Stimulated activated CD4-positive, alpha-beta T cell treated with anti-CD3 and anti-CD28 coated beads, TNF-alpha, amount 100 ng/mL, for 24 hours (primary cell): ENCODE measurements around the gene JSRP1.

Source experiments
- DNase-seq, 3 experiments: peaks; one replicate each; pipeline ENCODE4 v3.0.0-alpha.2; 2020; ENCODE audit warnings: low read depth in 3 of 3

The JSRP1 gene

DNA sequence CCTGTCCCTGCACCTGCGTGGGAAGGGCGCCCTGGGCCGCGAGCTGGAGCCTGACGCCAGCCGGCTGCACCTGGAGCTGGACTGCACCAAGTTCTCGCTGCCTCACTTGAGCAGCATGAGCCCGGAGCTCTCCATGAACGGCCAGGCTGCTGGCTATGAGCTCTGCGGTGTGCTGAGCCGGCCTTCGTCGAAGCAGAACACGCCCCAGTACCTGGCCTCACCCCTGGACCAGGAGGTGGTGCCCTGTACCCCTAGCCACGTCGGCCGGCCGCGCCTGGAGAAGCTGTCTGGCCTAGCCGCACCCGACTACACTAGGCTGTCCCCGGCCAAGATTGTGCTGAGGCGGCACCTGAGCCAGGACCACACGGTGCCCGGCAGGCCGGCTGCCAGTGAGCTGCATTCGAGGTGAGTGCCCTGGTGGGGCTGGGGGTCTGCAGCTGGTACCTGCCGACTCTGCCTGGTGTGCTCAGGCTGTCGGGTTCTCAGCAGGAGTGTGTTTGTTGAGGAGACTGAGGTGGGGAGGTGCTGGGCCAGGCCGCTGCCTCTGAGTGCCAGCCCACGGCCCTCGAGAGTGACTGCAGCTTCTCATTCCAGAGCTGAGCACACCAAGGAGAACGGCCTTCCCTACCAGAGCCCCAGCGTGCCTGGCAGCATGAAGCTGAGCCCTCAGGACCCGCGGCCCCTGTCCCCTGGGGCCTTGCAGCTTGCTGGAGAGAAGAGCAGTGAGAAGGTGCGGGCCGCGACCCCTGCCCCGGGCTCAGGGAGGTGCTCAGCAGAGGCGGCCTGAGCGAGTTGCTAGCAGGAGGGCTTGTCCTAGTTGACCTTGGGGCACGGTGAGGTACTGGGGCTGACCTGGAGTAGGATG is 39.6 kb downstream of the JSRP1 start:
- DNase-seq: no peak

DNA sequence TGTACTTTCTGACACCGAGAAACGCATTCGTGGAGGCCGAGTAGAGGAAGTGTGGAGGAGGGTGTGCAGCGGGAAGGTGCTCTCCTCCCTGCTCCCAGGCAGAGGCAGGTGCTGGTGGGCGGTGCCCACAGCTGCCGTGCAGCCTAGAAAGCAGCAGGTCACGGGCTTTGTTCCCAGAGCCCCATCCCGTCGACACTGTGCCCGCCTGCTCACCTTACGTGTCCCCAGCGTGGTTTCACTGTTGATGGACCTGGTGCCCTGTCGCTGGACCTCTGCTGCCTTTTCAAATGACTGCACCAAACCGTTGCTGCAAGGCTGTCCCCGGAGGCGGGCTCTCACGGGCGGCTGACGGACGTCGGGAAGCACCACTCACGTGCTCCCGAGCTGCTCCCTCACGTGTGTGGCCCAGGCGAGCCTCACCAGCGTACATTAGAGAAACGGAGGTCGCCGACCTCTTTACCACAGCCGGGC is 40.9 kb downstream of the JSRP1 start:
- DNase-seq: no peak

DNA sequence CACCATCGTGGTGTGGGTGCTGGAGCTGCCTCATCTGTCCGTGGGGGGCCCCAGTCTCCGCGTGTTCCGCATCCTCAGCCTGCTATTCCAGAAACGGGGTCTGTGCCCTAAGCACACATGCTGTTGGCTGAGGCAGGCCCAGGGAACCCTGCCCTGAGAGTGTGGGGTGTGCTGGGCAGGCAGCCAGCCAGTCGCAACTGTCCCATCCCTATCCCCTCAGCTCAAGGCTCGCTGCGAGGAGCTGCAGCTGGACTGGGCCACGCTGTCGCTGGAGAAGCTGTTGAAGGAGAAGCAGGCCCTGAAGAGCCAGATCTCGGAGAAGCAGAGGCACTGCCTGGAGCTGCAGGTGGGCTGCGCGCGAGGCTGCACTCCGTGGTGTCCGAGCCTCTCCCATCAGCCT is 42.0 kb downstream of the JSRP1 start:
- no peak for DNase-seq

DNA sequence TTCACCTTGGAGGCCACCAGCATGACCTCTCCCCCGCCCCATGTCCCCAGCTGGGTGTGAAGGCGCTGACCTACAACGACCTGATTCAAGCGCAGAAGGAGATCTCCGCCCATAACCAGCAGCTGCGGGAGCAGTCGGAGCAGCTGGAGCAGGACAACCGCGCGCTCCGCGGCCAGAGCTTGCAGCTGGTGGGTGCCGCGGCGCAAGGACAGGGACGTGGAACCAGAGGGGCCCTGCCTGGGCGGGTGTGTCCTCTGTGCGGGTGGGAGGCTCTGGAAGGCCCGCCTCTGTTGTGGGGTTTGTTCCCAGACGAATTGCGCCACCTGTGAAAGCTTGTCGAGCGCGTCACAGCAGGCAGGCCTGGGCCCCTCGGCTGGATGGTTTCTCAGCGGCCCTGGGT is 42.4 kb downstream of the JSRP1 start:
- no peak for DNase-seq

DNA sequence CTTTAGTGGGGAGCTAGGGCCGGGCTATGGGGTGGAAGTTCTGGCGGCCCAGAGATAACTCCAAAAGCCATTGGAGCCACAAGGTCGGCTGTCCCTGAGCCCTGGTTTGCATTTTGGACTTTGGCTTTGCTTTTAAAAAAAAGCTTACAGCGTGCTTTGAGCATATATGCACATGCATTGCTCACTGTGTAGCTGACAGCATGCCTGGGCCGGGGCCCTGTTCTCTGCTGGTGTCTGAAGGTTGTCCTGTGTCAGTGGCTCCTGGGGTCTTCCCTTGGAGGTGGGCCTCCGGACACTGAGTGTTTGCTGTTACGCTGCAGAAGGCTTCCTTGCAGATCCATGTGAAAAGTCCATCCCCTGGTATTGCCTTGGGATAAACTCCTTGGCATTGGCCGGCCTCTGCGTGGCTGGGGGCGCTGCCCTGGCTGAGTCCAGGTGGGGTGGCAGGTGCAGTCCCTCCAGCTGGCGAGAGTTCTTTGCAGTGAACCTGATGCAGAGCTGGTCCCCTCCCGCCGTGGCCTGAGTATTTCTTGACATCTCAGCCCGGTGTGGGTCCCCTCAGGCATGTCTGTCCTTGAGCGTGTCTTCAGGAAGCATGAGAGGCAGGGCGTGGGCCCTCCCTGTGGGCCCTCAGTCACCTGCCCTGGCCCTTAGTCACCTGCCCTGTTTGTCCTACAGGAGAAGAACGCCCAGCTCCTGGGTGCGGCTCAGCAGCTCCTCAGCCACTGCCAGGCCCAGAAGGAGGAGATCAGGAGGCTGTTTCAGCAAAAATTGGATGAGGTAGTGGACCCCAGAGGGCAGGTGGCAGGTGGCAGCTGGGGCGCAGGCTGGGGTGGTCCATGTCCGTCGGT is 43.1 kb downstream of the JSRP1 start:
- DNase-seq: no peak

DNA sequence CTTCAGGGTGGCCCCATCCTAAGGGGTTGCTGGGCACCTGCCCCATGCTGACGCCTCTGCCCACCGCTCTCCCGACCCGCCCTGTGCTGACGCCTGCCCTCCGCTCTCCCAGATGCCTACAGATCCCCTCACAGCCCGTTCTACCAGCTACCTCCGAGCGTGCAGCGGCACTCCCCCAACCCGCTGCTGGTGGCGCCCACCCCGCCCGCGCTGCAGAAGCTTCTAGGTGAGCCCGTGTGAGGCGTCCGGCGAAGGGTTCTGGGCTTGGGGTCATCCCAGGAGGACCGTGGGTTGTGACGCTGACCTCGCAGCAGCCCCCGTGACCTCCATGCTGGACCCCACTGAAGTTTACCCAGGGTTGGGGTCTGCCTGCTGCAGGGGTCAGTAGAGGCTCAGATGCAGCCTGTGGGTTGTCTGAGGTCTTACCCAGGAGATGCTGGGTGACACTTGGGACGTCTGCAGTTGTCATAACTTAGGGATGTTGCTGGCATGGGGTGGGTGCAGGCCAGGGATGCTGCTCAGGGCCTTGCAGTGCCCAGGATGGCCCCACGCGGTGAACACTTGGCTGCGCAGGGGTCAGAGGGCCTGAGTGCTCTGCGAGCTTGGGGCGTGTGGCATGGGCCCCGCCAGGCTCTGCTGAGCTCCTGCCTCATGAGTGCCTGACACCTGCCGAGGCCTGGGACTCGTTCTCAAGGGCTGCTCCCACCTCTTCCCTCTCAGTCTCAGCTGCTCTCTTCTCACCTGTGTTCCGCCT is 45.1 kb downstream of the JSRP1 start:
- DNase-seq: no peak

DNA sequence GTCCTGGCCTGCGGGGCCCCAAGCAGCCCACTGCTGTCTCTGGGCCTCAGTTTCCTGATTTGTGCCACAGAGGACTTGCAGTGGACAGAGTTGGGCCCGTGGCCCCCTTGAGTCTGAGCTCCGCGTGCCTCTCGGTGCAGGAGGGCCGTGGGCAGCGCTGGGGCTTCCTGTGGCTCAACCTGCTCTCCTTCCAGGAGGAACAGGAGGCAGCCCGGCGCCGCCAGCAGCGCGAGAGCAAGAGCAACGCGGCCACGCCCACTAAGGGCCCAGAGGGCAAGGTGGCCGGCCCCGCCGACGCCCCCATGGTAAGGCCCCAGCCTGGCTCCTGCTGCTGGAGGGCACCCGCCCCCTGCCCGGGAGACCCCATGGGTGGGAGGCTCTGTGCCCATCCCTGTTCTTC is 46.0 kb downstream of the JSRP1 start:
- no peak for DNase-seq

DNA sequence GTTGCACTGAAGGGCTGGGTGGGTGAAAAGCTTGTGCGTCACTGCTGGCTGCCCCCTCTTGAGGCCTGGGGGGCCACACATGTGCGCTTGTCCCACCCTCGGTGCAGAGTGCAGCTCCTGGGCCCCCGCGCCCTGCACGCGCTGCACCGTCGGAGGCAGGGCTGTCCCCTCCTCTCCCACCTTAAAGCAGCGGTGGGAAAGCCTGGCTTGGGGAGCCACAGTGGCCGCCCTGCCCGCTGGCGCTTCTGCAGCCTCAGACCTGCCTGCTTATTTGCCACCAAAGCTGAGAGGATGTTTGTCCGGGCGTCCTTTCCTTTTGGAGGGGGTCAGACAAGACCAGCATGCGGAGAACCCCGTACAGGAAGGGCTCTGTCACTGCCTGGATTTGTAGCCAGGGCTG is 46.8 kb downstream of the JSRP1 start:
- DNase-seq: no peak

DNA sequence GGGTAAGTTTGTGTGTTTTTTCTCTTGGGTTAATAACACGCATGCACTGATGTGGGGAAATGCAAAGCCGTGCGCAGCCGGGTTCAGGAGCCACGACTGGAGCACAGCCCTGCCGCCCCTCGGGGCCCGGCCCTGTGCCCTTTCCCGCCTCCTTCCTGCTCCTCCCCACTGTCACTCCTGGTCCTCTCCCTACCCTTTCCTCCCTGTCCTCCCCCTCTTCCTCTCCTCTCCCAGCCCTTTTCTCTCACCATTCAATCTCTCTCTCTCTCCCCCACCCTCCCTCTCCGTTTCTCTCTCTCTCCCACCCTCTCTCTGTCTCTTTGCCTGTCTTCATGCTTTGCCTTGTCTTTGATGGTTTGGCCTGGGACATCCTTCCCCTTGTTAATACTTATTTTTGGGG is 47.2 kb downstream of the JSRP1 start:
- no peak for DNase-seq

DNA sequence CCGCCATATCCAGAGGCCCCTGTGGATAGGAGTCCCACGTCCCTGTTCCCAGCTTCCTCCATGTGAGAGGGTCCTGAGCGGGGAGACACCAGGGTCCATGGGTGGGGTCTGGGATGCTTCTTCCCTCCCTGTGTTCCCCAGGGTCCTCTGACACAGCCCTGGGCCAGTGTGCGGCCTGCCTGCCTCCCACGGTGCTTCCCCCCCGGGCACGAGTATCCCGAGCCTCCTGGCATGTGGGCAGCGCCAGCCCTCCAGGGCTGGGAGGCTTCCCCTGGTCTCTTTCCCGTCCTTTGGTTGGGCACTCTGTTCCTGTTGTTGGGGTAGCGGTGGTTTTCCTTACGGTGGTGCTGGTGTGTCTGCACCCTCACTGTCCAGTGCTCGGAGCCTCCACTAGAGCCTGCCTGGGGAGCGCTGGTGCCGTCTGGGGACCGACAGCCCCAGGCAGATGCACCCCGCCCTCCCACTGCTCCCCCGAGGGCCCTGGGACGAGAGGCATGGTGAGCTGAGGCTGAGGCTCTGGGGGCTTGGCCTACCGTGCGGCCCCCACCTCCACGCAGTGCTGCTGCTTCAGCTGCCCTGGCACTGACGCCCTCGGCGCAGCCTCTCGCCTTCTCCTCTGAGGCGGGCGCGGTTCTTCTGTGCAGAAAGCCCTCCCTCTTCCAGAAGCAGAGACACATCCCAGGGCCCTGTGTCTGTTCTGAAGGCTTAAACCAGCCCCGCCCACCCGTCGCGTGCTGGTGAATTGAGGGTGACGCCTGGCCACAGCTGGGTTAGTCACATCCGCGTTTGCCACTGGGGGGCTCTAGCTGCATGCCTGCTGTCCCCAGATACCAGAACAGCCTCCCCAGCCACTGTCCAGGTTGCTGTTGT is 48.0 kb downstream of the JSRP1 start:
- peak in 1 of 3 experiments; percentile 36 for DNase-seq

DNA sequence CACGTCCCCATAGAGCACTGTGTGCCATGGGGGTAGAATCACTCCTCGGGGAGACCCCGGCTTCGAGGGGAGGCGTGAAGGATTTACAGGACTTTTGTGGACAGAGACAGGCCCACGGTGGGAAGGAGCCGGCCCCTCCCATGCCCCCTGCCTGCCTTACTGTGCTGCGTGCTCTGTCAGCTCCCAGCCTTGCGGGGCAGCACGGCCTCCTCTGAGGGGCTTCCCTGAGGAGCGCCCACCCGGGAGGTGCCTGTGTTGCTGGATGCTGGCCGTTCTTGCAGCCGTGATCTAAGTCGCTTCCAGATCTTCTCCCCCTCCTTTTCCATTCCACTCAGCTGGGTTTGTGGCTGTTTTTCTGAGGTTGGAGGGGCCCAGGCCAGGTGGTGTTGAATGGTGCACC is 49.2 kb downstream of the JSRP1 start:
- no peak for DNase-seq

DNA sequence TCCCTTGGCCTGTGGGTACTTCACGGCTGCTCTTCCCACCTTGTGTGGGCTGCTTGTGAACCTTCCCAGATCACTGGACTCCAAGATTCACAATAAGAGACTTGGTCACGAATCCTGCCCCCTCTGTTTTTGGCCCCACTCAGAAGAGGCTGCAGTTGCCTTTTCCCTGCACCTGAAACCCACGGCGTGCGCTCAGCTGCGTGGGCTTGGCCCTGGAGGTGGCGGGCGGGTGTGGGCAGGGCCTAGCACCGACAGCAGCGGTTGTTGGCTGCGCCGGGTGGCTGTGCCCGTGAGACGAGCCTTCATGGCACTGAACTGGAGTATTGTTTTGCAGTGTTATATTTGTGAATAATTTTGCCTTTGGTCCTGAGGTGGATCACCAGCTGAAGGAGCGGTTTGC is 53.9 kb downstream of the JSRP1 start:
- no peak for DNase-seq
